HL-60/S4 treated with retinoic acid at 250 ng/mL for 4 days and 3 days (cell line): ENCODE measurements around the gene GPC5.
"Not testable (repeated sequence)": the region's sequence is repeated elsewhere in the genome, so short reads cannot be mapped to it uniquely, and the experiment has no call there.

Experiments
- in situ Hi-C: fragments of 300-500 bp; cut with MboI; formaldehyde crosslinking; loops from 2 replicates; pipeline ENCODE4 v1.7.0; 2022; ENCODE audit warnings: low sequenced_read_pairs

The GPC5 gene

DNA sequence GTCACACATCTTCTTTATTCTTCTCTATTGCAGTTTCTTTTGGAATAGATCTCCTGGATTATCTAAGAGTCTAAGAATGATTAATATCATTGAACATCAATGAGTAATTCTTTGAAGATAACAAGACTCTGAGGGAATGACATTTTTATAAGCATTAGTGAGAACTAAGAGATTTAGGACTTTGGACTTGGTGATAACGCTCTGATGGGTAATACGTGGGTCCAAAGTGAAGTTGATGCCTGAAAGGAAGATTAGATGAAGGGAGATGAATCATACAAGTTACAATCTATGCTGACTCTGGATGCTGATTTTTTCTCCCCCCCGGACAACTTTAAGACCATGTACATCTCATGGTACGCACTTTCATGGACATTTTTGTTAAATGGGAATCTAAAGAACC, 364.5 kb downstream of the GPC5 start:
- in situ Hi-C loops = no loop called here

GRCh38 chr13:91764527-91764926, 366.1 kb downstream of the GPC5 start:
- in situ Hi-C loops = no loop called here

DNA sequence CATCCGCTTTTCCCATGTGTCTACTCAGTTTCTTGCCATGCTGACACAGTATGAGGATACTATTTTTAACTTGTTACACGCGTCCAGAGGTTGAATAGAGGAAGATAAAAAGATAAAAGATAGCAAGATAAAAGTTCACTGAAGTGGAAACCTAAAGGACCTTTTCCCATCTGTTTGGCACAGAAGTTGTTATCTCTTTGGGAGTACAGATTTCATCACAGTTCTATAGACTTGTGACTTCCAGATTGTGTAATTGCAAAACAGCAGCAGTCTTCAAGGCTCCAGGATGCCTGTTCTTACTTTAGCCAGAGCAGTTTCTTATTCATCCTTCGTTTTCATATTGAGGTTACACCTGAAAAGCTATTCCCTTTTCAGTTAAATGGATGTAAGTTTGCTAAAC, 369.2 kb downstream of the GPC5 start:
- in situ Hi-C loops = no loop called here

GRCh38 chr13:91768746-91769145, 370.3 kb downstream of the GPC5 start:
- in situ Hi-C loops = no loop called here

DNA sequence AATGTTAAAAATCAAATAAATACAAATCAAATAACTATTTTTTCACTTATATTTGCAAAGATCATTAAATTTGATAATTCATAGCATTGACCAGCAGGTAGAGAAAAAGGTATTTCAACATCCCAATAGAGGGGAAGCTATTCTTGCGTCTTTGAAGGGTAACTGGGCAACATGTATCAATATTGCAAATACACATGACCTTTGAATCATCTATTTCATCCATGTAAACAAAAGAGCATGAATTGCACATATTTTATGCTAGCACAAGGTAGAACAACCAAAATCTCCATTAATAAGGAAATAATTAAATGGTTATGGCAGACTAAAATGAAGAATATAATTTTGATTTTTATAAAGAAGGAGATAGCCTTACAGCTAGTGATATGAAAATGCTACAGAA, 372.8 kb downstream of the GPC5 start:
- in situ Hi-C loops = no loop called here

- in situ Hi-C loops = no loop called here
These were observed 375.3 kb downstream of the GPC5 start for GRCh38 chr13:91773591-91774227.

DNA sequence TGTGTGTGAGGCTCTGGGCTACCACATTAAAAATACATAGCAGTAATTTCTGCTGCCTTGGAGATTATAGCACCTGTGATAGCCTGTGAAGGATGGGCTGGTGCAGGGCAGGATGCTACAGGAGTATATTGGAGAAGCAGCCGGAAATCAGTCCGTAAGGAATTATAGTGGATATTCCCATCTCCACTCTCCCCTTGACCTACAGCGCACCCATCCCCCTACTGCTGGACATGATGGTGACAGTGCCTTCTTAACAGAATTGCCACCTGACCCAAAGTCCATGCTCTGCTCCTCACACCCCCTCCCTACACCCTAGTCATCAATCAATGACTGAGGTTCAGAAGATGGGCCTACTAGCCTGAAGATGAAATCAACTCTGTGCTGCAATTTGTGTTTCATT, 376.0 kb downstream of the GPC5 start:
- in situ Hi-C loops = no loop called here

DNA sequence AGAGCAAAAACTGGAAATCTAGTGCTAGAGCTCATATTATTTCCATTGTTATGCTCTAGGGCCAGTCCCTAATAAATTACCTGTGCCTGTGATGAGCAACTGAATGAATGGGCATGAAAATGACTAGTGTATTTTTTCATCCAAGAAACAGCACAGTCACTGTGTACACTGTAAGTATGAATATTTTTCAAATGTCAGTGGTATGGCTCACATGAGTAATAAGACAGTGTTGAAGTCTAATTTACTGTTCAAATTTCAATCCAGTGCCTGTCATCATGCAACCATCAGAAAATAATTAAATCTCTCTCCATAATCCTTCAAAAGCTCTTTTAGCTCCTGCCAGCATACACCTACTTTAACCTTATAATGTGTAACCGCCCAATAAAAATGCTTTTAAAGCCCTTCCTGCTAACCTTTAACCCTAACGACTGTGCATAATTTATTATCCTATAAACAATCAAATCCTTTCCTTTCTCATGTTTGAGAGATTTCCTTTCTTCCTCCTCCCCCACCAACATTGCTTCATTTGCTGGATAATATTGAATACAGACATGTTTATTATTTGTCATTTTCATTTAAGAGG, 378.3 kb downstream of the GPC5 start:
- in situ Hi-C loops = no loop called here

- in situ Hi-C loops = no loop called here
These were observed 379.7 kb downstream of the GPC5 start for GRCh38 chr13:91778123-91778522.

DNA sequence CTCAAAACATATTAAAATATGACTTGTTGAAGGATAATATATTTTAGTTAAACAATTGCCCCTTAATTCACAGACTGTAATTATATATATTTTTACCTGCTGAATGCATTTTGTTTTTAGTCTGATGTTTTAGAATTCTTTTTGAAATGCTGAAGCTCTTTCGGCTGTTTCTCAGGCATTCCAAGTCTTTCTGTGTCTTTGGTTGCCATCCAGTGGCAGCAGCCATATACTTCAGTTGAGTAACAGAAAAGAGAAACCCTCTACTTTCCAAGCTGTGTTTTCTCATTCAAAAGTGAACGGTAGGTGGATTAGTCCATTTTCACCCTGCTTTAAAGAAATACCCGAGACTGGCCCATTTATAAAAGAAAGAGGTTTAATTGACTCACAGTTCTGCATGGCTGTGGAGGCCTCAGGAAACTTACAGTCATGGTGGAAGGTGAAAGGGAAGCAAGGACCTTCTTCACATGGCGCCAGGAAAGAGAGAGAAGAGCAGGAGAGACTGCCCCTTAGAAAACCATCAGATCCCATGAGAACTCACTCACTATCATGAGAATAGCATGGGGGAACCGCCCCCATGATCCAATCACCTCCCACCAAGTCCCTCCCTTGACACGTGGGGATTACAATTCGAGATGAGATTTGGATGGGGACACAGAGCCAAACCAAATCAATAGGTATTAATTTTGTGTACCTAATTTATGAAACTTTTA, 383.7 kb downstream of the GPC5 start:
- in situ Hi-C loops = not testable (repeated sequence)

DNA sequence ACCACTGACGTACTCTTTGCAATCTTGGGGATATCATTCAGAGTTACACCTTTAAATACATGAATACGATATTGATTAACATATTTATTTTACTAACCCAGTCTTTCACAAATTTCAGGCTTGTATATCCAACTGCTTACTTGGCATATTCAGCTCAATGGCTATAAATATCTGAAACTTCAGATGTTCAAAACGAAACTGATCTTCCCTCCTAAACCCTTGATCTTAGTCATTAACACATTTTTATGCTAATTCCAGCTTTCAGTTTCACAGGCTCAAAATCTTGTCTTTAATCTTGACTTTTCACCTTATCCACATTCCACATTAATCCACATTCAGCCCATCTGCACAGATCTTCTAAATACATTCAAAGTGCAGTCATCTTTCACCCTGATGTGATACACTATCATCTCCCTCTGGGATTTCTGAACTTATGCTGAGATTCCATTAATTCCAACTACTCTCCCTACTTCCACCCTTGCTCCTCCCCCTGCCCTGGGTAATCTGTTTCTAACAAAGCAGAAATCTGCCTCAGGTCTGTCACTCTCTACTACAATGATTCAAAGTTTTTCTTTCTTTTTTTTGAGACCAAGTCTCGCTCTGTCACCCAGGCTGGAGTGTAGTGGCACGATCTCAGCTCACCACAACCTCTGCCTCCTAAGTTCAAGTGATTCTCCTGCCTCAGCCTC, 387.2 kb downstream of the GPC5 start:
- in situ Hi-C loops = no loop called here

GRCh38 chr13:91792054-91792453, 393.6 kb downstream of the GPC5 start:
- in situ Hi-C loops = no loop called here

GRCh38 chr13:91797567-91797966, 399.1 kb downstream of the GPC5 start:
- in situ Hi-C loops = no loop called here

GRCh38 chr13:91798338-91798737, 399.9 kb downstream of the GPC5 start:
- in situ Hi-C loops = not testable (repeated sequence)

DNA sequence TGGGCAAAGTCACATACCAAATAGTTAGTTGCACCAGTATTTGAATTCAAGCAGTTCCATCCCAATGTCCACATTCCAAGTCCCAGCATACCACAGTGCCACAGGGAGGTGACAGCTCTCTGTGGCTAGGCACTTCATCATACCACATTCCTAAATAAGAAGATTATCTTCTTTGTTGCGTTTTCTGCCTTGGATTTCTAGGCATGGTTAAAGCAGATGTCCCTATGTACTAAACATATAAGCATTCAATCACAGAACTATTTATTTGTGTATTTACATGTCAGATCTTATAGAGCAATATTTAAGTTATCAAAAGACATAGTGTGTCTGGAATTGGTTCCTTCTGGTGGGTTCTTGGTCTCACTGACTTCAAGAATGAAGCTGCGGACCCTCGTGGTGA, 403.4 kb downstream of the GPC5 start:
- in situ Hi-C loops = not testable (repeated sequence)

DNA sequence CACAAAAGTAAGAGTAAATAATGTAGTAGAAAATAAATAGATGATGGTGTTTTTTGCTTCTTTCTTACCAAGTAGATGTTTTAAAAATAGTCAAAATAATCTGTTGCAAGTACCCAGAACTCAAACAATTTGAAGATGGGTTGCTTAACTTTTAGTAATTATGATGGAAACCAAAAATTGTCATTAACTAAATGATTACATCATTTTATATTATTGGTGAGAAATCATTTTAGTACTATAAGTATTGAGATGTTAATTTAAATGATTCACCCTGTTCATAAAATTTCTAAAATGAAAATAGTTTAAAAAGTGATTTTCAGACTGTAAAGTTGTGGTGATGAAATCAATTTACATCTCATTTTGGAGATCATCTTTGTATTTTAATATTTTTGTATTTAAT, 404.5 kb downstream of the GPC5 start:
- in situ Hi-C loops = no loop called here

- in situ Hi-C loops = no loop called here
These were observed 406.3 kb downstream of the GPC5 start for GRCh38 chr13:91804724-91805123.

DNA sequence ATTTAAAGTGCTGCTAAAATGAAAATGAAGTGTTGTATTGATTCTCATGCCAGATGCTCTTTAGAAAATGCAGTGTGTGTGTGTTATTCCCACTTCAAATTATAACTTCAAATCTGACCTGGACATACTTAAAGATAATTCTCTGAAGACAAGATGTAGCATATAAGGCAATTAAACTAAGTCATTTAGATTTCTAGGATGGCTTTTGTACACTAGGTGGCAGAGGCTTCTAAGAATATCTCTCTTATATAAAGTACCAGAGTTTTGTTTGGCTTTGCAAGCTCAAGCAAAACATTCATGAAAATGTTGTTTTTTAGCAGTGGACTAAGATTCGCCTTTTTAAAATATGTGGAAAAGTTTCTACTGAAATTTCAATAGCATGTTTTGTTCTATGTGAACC, 407.2 kb downstream of the GPC5 start:
- in situ Hi-C loops = no loop called here

DNA sequence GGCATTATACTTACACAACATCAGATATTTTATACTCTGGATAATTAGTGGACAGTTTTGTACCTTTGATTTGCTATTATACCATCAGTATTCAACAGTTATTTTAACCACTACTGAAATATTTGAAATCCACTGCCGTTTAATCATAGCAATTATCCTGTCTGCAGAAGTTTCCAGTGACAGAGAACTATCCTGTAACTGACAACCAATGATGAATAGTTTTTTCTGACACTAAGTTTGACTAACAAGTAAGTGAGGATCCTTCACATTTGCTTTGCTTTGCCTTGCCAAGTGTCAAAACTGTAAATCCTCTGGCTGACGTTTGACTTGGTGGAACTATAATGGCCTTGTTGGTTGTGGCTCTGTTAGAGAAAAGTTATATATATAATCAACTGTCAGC, 410.7 kb downstream of the GPC5 start:
- in situ Hi-C loops = no loop called here

DNA sequence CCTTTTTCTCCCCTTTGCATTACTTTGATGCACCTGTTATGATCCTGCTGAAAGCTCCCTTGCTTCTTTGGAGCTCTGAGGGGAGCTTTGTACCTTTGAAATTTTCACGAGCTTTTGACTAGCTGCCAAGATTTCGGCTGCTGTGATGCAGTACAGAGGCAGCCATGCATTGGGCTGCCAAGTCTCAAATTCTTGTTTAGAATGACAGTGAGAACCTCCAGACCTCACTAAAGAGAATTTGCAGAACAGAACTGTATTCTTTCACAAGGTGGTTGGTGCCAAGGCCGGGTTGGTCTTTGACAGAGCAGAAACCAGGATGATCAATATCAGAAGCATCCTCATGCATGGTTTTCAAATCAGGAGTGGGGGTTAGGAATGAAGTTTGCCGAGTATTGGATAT, 414.8 kb downstream of the GPC5 start:
- in situ Hi-C loops = no loop called here

- in situ Hi-C loops = no loop called here
These were observed 417.9 kb downstream of the GPC5 start for GRCh38 chr13:91816263-91816807.

DNA sequence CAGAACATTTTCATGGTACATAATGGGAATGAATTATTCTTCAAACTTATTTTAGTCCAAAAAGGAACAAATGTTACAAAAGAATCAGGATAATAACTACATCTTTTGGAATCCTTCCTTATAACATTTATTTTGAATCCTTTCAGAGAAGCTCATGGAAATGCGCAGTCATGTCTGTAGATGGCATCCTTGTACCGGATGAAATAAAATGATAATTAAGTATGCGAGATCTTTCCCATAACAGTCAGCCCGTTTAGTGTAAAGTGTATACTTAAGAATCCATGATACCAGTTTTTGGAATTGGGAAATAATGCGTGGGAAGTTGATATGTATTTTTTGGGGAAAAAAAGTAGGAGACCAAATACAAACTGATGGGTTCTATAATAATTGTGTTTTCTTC, 418.8 kb downstream of the GPC5 start:
- in situ Hi-C loops = no loop called here
